NCI-H774 (cell line): ENCODE data around the gene SIGLEC12.
"Not testable (repeated sequence)": the region's sequence is repeated elsewhere in the genome, so short reads cannot be mapped to it uniquely, and the experiment has no call there.

Source experiments
- DNase-seq: peaks from one replicate; lab custom pipeline; 2025; lab: John Stamatoyannopoulos, UW

The SIGLEC12 gene

DNA sequence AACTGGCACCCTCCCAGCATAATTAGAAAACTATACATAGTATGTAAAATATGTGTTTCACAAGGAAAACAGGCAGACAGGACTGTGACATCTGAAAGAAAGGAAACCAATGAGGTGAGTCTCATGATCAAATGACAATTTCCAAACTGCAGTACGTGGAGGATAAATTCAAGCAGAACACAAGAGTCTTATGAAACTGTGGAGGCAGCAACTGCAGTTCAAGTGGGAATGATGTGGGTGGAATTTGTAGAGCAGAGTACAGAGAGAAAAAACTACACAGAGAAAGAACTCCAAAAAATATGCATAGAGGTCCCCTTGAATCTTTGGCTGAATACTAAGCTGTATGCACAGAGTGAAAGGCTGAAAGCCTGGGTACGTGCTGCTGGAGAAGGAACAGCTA lies 20.2 kb upstream of the SIGLEC12 start:
- DNase-seq, result no peak

DNA sequence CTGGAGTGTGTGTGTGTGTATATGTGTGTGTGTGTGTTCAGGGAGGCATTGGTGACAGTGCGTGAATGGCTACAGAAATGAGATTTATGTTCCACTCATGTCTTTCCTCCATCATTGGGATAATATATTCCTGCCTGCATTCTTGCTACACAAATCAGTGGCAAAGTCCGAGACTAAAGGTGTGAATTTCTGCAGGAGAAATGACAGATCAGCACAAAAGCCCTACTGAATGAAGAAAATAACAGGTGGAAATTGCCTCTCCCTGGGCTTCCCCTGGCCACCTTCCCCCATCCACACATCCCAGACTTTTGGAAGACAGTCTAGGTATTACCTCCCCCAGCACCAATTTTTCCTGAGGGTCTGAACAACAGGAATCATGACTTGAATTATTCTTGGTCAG lies 19.8 kb upstream of the SIGLEC12 start:
- no peak for DNase-seq

DNA sequence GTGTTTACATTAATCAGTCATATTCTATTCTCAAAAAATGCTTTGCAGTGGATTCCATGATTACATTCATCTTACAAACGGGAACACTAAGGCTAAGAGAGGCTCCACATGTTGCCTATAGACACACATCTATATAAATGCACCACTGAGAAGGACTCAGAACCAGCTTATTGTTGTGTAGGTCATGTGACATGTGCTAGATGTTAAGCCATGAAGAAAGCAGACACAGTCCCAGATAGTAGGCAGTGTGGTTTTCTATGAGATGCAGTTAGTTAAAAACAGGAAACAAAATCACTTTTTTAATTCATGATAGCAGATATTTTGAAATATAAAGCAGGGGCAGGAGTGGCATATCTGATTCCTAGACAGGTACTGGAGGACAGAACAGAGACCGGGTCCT lies 19.1 kb upstream of the SIGLEC12 start:
- DNase-seq, result no peak

DNA sequence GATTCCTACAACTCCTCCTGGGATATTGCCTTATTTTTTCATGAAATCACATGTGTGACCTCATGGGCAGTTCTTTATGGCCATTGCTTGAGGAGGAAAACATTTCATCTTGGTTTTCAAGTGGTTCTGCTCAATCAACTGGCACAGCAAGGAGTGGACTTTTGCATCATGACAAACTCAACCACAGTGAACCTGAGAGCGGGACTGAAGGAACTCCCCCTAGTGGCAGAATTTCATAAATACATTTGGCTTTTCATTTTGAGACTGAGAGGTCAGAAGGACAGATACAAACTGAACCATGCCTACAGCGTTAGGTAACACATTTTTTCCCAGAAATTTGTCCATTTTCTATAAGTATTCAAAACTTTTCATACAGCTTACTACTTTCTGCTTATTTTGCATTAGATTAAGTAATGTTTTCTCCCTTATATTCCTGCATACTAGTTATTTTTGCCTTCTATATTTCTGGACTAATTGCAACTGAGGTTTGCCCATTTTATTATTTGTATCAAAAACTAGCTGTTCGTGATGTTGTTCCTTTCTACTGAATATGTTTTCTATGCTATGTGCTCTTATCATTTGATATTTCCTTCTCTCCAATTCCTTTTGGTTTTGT lies 13.4 kb upstream of the SIGLEC12 start:
- DNase-seq, result peak; percentile 26

DNA sequence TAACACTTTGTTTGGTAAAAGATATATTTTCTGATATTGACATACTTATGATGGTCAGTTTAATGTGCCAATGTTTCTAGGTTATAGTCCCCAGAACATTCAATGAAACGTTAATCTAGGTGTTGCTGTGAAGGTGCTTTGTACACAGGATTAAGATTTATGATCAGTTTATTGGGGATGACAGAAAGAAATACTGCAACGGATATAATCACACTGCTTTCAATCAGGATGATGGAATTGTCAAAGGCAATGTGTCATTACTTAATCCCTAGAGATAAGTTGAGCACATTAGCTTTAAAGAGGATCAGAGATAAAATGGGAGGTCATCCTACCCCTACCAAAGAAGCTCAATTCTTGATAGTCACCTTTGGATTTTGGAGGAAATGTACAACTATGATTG lies 12.4 kb upstream of the SIGLEC12 start:
- DNase-seq, result no peak

DNA sequence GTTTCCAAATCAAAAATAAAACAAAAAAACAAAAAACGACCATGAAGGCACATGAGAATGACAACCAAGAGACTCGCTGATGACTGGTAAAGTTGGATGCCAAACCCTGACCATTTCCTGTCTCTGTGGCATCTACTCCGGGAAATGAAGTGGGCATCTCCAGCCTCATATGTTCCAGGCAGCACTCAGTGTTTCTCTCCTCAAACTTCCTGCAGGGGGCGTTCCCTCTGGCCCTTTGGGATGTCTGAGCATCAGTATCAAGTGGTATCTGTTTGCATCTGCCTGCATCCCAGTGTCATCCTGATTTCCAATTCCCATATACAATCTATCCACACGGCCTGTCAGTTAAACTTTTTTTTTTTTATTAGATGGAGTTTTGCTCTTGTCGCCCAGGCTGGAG lies 9.8 kb upstream of the SIGLEC12 start:
- DNase-seq, result no peak

DNA sequence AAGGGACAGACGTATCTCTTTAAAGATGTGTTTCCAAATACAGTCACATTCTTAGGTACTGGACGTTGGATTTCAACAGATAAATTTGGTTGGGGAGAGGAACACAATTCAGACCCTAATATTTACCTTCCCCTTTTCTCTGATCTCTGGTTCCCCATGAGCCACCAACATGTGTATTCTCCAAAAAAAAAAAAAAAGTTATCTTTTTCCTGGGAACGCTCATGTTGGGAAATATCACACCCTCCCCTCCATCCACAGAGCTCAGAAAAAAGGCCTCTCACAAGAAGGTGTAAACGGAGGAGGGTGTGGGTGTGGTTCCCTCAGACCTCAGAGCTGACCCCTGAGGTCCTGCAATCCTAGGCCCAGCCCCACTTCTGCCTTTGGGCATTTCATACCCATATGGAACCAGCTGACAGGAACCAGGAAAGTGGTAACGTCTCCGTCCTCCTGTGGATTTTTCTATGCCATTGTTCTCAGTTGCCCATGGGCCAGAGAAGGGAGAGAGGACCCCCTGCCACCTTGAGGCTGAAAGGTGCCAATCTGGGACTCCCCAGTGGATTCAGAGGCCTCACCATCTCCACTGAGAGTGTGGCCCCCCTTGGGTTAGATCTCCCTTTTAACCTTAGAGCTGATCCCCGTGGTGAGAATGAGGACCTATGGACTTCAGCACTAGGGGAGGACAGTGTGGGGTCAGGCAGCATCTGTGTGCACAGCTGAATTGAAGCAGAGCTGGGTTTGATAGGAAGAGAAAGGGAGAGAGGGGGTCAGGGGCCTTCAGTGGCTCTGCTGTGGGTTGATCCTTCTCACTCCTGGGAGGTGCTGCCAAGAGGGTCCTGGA lies 8.4 kb upstream of the SIGLEC12 start:
- DNase-seq, result no peak

DNA sequence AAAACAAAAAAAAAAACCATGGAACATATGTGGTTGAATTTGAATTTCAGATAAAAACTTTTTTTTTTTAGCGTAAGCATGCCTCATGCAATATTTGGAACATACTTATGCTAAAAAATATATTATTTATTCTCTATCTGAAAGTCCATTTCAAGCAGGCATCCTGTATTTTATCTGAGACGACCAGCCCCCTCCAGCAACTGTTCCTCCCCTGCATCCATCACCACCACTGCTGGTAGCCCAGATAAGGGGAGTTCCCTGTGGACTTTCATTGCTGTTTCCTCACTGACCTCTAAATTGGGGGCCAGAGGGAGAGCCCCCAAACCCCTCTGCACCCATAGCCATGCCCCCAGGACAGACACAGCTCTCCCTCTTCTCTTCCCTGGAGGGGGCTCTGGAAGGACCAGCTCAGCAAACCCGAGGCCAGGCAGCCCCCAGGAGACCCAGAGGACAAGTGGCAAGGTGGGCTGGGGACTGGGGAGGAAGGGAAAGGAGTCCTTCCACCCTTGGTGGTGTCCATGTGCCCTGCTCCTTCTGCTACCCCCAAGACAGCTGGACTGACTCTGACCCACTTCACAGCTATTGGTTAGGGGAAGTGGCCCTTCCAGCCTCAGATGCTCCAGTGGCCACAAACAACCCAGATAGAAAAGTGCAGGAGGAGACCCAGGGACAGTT lies 6.6 kb upstream of the SIGLEC12 start:
- no peak for DNase-seq

DNA sequence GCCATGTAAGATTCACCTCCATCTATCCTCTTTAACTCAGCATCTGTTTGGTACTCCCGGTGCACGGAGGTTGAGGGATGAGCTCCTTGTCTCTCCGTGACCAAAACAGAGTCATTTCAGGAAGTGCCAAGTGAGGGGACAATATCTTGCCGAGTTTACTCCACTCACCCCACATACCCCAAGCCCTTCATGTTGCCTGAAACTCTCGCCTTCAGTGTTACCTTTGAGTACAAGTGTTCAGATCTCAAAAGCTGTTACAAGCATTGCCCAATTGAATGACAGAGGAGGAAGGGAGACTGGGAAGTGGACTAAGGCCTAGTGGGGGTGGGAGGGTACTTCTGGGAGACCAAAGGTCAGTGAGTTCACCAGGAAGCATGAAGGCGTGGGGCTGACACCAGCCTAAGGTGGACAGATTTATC lies 6.0 kb upstream of the SIGLEC12 start:
- no peak for DNase-seq

DNA sequence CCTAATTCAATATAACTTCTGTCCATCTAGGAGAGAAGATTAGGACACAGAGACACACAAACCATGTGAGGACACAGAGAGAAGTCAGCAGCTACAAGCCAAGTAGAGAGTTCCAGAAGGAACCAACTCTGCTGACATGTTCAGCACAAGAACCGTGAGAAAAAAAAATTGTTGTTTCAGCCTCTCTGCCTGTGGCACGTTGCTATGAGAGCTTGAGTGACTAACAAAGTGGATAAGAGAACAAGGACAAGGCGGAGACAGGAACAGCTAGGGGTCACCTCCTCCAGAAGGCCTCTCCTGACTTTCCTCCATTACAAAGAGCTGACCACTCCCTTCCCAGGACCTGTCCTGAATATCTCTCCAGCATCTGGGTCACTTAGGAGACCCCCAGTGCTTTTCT lies 5.6 kb upstream of the SIGLEC12 start:
- DNase-seq, result no peak

DNA sequence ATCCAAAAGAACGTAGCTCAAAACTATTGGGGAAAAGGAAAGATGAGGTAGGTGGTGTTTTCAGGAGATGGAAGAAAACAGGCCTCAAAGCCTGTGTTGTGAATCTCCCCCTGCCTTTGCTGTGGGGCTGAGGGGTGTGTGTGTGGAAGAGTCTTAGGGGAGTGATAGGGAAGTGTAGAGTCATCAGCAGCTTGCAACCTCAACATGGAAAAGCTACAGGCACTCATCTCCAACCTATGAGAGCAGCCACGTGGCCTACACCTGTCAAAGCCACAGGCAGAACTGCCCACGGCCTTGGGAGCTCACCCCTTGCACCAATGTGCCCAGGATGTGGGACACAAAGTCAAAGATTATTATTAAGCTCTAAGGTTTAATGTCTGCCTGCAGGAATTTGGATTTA lies 4.3 kb upstream of the SIGLEC12 start:
- no peak for DNase-seq

DNA sequence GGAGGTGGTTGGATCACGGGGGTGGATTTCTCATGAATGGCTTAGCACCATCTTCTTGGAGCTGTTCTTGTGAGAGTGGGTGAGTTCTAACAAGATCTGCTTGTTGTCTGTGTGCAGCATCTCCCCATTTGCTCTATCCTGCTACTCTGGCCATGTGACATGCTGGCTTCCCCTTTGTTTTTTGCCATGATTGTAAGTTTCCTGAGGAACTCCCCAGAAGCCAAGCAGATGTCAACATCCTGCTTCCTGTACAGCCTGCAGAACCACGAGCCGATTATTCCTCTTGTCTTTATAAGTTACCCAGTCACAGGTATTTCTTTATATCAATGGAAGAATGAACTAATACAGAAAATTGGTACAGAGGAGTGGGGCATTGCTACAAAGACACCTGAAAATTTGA lies 2.3 kb upstream of the SIGLEC12 start:
- DNase-seq, result no peak

DNA sequence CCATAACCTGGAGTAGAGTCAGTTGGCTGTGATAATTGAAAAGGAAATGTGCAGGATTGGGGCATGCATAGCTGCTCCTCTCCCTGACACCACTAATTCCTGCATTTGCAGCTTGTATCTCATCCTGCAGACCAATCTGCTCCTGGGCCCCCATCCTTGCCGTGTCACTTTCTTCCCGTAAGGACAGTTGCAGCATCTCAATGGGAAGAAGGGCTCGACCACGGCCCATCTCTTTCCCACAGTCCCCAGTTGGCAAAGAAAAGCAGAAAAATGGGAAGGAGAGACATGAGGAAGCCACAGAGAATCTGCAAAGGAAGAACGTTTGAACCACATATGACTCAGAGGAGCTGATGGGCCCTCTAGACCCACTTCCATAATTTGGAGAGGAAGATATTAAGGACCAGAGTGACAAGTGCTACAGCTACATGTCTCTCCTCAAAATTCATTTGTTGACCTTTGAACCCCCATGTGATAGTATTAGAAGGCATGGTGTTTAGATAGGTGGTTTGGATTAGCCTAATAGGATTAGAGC lies 1.8 kb upstream of the SIGLEC12 start:
- no peak for DNase-seq

DNA sequence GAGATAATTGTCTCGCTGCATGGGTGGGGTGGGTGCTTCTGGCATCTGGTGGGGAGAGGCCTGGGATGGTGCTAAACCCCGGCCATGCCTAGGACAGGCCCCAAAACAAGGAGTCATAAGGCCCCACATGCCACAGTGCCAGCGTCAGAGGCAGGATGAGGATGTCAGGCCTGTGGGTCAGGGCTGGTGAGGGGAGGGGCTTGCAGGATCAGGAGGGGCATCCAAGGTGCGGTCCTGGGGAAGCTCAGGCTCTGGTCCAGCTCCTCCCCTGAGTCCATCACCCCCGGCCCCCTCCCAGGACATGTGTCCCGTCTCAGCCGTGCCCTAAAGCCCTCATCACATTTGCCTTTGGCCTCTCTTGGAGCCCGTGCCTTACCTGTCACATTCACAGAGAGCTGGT lies 669 bp downstream of the SIGLEC12 start:
- DNase-seq, result not testable (repeated sequence)

DNA sequence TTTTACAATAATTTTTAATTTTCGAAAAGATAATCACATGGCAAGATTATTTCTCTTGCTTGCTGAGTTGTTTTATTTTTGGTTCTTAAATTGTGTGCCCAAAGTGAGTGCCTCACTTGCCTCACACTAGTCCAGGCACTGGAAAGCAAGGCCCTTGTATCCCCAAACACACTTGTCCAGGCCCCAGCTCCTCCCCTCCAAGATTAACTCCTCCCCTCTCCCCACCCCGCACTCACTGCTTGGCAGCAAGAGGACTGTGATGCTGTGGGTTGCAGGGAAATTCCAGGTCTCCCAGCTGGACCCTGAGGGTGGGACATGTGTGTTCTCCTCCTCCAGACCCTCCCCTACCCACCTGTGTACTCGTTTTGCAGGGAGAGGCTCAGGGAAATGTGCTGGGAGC lies 3.9 kb downstream of the SIGLEC12 start:
- DNase-seq, result no peak

DNA sequence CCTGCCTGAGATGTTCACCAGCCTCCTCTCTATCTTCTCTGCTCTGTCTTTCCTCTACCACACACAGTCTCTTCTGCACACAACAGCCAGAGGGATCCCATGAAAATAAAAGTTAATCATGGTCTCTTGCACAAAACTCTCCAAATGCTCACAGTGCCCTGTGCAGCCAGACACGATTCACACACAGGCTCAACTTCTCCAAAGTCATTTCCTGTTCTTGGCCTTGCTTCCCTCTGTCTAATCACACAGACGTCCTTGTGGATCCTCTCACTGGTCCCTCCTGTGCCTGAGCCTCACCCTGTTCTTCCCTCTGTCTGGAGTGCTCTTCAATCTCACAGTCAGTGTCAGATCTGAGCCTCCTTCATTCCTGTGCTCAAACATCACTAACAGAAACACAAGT lies 7.8 kb downstream of the SIGLEC12 start:
- DNase-seq, result no peak

DNA sequence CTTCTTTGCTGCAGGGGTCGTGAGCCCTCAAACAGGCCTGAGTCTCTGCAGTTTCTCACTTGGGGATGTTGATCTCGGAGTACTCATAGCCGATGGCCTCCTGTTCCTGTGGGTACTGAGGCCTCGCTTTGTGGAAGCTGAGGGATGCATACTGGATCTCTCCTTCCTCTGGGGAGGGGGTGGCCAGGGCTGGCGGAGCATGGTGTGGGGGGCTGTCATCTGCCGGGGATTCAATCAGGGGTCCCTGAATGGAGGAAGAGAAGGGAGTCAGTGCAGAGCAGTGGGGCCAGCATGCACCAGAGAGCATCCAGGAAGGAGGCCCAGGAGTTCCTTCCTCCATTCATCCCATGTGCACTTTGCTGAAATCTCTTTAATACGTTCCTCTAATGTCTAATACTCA lies 10.0 kb downstream of the SIGLEC12 start:
- no peak for DNase-seq

DNA sequence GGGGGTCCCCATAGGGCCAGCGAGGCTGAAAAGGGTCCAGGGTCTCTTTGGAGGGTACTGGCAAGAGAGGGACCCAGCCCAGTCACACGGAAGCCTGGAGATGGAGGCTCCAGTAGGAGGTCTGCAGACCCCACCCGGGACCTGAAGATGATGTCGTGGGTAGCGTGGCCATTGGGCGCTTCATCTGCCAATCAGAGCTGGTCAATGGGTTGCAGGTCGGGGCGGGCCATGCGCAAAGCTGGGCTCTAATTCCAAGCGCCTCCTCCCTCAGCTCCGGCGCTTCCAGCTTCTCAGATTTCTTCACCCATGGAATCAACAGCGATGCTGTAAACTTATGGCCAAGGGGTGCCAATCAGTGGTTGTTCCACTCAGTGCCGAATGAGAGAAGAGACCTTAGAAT lies 10.9 kb downstream of the SIGLEC12 start:
- no peak for DNase-seq

DNA sequence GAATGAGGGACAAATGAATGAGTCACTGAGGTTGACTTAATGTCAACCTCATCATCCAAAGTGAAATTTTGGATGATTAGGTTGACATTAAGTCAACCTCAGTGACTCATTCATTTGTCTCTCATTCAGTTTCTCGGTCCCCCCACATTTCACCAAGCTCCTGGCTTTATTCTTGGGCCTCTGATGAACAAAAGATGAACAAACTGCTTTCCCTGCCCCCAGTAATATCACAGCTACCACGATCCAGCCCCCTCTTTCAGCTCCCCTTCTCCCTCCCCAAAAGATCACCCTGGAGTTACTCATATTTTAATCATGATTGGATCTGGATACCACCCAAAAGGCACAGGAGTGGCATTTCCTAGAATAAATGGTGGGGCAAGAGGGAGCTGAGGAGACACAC lies 12.5 kb downstream of the SIGLEC12 start:
- no peak for DNase-seq

DNA sequence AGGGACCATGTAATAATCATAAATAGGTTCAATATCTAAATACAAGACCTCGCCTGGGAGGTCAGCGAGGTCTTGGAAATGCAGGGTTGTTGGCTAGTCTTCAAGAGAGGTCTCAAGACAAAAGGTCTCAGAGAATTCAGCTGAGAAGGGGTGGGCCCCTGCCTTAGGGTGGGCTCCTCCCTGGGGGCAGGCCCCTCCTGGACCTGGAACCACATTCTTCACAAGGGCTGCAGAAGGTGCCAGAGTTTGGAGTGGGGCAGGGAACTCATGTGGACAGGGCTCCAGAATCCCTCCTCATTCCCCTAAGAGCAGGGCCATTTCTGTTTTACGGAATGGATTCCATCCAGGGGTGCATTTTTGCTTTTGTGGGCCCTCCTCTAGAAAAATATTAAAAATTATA lies 13.1 kb downstream of the SIGLEC12 start:
- no peak for DNase-seq

DNA sequence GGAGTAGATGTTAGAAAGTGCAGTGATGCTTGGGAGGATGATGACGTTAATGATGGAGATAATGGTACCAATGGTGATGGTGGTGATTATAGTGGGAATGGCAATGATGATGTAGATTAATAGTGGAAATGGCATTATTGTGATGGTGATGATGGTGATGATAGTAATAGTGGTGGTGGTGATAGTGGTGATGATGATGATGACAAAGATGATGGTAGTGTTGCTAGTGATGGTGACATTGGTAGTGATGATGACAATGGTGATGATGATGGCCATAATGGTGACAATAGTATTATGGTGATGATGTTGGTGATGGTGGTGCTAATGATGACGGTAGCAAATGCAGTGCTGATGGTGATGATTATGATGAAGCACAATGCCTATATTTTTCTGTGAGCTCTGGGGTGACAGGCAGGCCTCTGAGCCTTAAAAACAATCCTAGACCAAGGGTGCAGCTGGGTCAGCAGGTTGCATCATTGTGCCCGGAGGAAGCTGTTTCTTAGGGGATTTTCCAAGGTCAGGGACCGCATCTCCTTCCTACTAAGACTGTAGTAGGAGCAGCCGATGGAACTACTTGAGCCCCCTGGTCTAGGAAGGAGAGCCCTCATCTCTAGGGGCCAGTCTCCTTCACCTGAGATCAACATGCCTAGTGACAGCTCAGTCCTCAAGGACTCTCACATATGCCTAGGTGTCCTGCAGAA lies 15.5 kb downstream of the SIGLEC12 start:
- no peak for DNase-seq

DNA sequence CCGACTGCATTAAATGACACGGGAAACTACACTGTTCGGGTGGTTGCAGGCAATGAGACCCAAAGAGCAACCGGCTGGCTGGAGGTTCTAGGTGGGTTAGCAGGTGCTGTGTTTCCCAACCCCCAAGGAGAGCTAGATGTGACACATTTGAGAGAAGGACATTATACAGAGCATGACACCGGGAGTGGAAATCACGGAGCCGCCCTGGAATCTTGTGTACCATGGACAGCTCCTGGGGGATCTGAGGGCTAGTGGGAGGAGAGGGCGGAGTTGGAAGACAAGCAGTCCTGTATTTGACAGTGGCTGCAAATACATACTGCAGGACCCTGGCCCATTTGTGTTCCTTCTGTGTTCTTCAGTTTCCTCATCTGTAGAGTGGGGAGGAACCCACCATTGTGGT lies 21.0 kb downstream of the SIGLEC12 start:
- no peak for DNase-seq
